ENCODE results near the gene G3BP2. TPM values are rescaled to one million over a fixed set of nuclear protein-coding genes. Genes with fewer than 3 reads are reported as not detected.
"Not testable (repeated sequence)": the region's sequence is repeated elsewhere in the genome, so short reads cannot be mapped to it uniquely, and the experiment has no call there.

Gene G3BP2
- total and polyA plus RNA-seq, 4 donors, result 16.1 to 112 (median 68.8) TPM

- DNase-seq (peak in 1 of 3 donors; percentile 35), ATAC-seq (ENCODE audit: insufficient read depth, low FRiP score) (no peak)
- WGBS, 2 donors, result 14 to 15% methylated on average over 10 of the region's 10 CpGs
- no peaks in the 10 kb centered on the region for H3K9me3 ChIP-seq (ENCODE audit: control insufficient read depth in 4 of 4, insufficient read depth in 3 of 4, low read length in 3 of 4)
- peak overlapping the region; percentile 68 to 94 for H3K27ac ChIP-seq (ENCODE audit: low read depth in 1 of 2, low read length in 1 of 2)
- H3K4me1 ChIP-seq (ENCODE audit: control insufficient read depth in 5 of 5, insufficient read depth in 5 of 5, low read length in 5 of 5), result peaks cover 0 to 23% (median 18%) of the 10 kb centered on the region in 5 donors
- peak overlapping the region; percentile 92 to 98 for H3K9ac ChIP-seq (ENCODE audit: insufficient read depth in 1 of 2, low read length in 2 of 2)
- no peaks in the 10 kb centered on the region for H3K27me3 ChIP-seq (ENCODE audit: control insufficient read depth in 3 of 3, insufficient read depth in 3 of 3, low read length in 2 of 3)
- H3K4me3 ChIP-seq, result peak overlapping the region; percentile 82
- H3K36me3 ChIP-seq (ENCODE audit: control insufficient read depth in 4 of 4, insufficient read depth in 4 of 4, low read length in 4 of 4), result peaks cover 0 to 8% (median 0%) of the 10 kb centered on the region in 4 donors
- no peak for TF ChIP-seq CTCF (IDR thresholded peaks at IDR 0.05; ENCODE audit: control extremely low read depth, extremely low read depth)
Observed at GRCh38 chr4:75671802-75672421, 1.3 kb downstream of the G3BP2 start.

GRCh38 chr4:75668596-75668995 lies 4.6 kb downstream of the G3BP2 start:
- Histone ChIP-seq H3K27me3 (ENCODE audit: control insufficient read depth in 3 of 3, insufficient read depth in 3 of 3, low read length in 2 of 3) (no peaks in the 10 kb centered on the region), H3K4me1 (ENCODE audit: control insufficient read depth in 5 of 5, insufficient read depth in 5 of 5, low read length in 5 of 5) (peaks cover 0 to 21% (median 12%) of the 10 kb centered on the region in 5 donors), H3K4me3 (no peak overlapping the region), H3K9ac (ENCODE audit: insufficient read depth in 1 of 2, low read length in 2 of 2) (no peak overlapping the region), H3K36me3 (ENCODE audit: control insufficient read depth in 4 of 4, insufficient read depth in 4 of 4, low read length in 4 of 4) (peaks cover 0 to 8% (median 0%) of the 10 kb centered on the region in 4 donors), H3K9me3 (ENCODE audit: control insufficient read depth in 4 of 4, insufficient read depth in 3 of 4, low read length in 3 of 4) (no peaks in the 10 kb centered on the region), H3K27ac (ENCODE audit: low read depth in 1 of 2, low read length in 1 of 2) (no peak overlapping the region)
- no peak for TF ChIP-seq CTCF (IDR thresholded peaks at IDR 0.05; ENCODE audit: control extremely low read depth, extremely low read depth)
- no peak for ATAC-seq (ENCODE audit: insufficient read depth, low FRiP score)
- no peak for DNase-seq

- H3K9me3 ChIP-seq (ENCODE audit: control insufficient read depth in 4 of 4, insufficient read depth in 3 of 4, low read length in 3 of 4), result not testable (repeated sequence)
Observed at GRCh38 chr4:75667636-75668035, 5.6 kb downstream of the G3BP2 start.

GRCh38 chr4:75666299-75666698 lies 6.9 kb downstream of the G3BP2 start:
- no peak overlapping the region for H3K9ac ChIP-seq (ENCODE audit: insufficient read depth in 1 of 2, low read length in 2 of 2)
- 79 to 83% methylated on average over 4 of the region's 4 CpGs for WGBS, 2 donors
- peaks cover 0 to 16% (median 5%) of the 10 kb centered on the region in 5 donors for H3K4me1 ChIP-seq (ENCODE audit: control insufficient read depth in 5 of 5, insufficient read depth in 5 of 5, low read length in 5 of 5)
- no peak overlapping the region for H3K4me3 ChIP-seq
- no peaks in the 10 kb centered on the region for H3K27me3 ChIP-seq (ENCODE audit: control insufficient read depth in 3 of 3, insufficient read depth in 3 of 3, low read length in 2 of 3)
- ATAC-seq (ENCODE audit: insufficient read depth, low FRiP score) (no peak), DNase-seq (no peak)
- TF ChIP-seq CTCF (IDR thresholded peaks at IDR 0.05; ENCODE audit: control extremely low read depth, extremely low read depth), result no peak
- H3K9me3 ChIP-seq (ENCODE audit: control insufficient read depth in 4 of 4, insufficient read depth in 3 of 4, low read length in 3 of 4), result no peaks in the 10 kb centered on the region
- H3K27ac ChIP-seq (ENCODE audit: low read depth in 1 of 2, low read length in 1 of 2), result no peak overlapping the region
- H3K36me3 ChIP-seq (ENCODE audit: control insufficient read depth in 4 of 4, insufficient read depth in 4 of 4, low read length in 4 of 4), result peaks cover 0 to 2% (median under 1%) of the 10 kb centered on the region in 4 donors

More at GRCh38 chr4:75667636-75668035, 5.6 kb downstream of the G3BP2 start:
- H3K27me3 ChIP-seq (ENCODE audit: control insufficient read depth in 3 of 3, insufficient read depth in 3 of 3, low read length in 2 of 3); ATAC-seq (ENCODE audit: insufficient read depth, low FRiP score); H3K9ac ChIP-seq (ENCODE audit: insufficient read depth in 1 of 2, low read length in 2 of 2); DNase-seq; H3K36me3 ChIP-seq (ENCODE audit: control insufficient read depth in 4 of 4, insufficient read depth in 4 of 4, low read length in 4 of 4); H3K4me3 ChIP-seq; H3K27ac ChIP-seq (ENCODE audit: low read depth in 1 of 2, low read length in 1 of 2): not testable (repeated sequence)
- WGBS, 2 donors, result 87% methylated on average over 7 of the region's 7 CpGs
- peaks cover 0 to 21% (median 12%) of the 10 kb centered on the region in 5 donors for H3K4me1 ChIP-seq (ENCODE audit: control insufficient read depth in 5 of 5, insufficient read depth in 5 of 5, low read length in 5 of 5)

- not testable (repeated sequence) for H3K36me3 ChIP-seq (ENCODE audit: control insufficient read depth in 4 of 4, insufficient read depth in 4 of 4, low read length in 4 of 4); H3K4me1 ChIP-seq (ENCODE audit: control insufficient read depth in 5 of 5, insufficient read depth in 5 of 5, low read length in 5 of 5); H3K4me3 ChIP-seq; H3K27ac ChIP-seq (ENCODE audit: low read depth in 1 of 2, low read length in 1 of 2); H3K27me3 ChIP-seq (ENCODE audit: control insufficient read depth in 3 of 3, insufficient read depth in 3 of 3, low read length in 2 of 3); DNase-seq; H3K9me3 ChIP-seq (ENCODE audit: control insufficient read depth in 4 of 4, insufficient read depth in 3 of 4, low read length in 3 of 4); H3K9ac ChIP-seq (ENCODE audit: insufficient read depth in 1 of 2, low read length in 2 of 2); ATAC-seq (ENCODE audit: insufficient read depth, low FRiP score)
- 98 to 99% methylated on average over 3 of the region's 3 CpGs for WGBS, 2 donors
Observed at GRCh38 chr4:75664604-75665003, 8.6 kb downstream of the G3BP2 start.
